GM19351 (cell line): Measurements from ENCODE around the gene C1orf74.

ENCODE experiments used
- ATAC-seq: cut with Tn5 transposase; IDR thresholded peaks from one replicate; pipeline ENCODE4 v1.9.1; 2021; ENCODE audit warnings: mild to moderate bottlenecking, moderate library complexity; ENCODE audit not compliant: unreplicated experiment

The C1orf74 gene

GRCh38 chr1:209747580-209748262, 36.6 kb downstream of the C1orf74 start:
- peak; percentile 72 for ATAC-seq

GRCh38 chr1:209746451-209747165, 37.8 kb downstream of the C1orf74 start:
- ATAC-seq: no peak

GRCh38 chr1:209743145-209743482, 41.2 kb downstream of the C1orf74 start:
- ATAC-seq: no peak

- ATAC-seq: no peak
Measured at GRCh38 chr1:209742409-209743144, 41.8 kb downstream of the C1orf74 start.

- no peak for ATAC-seq
Measured at GRCh38 chr1:209741889-209742288, 42.5 kb downstream of the C1orf74 start.

- ATAC-seq: no peak
Measured at GRCh38 chr1:209741193-209741592, 43.2 kb downstream of the C1orf74 start.

GRCh38 chr1:209738270-209738669, 46.1 kb downstream of the C1orf74 start:
- ATAC-seq: no peak

GRCh38 chr1:209737118-209737505, 47.2 kb downstream of the C1orf74 start:
- ATAC-seq: no peak

GRCh38 chr1:209736490-209737117, 47.8 kb downstream of the C1orf74 start:
- no peak for ATAC-seq

- ATAC-seq: no peak
Measured at GRCh38 chr1:209733409-209734192, 50.8 kb downstream of the C1orf74 start.

- no peak for ATAC-seq
Measured at GRCh38 chr1:209732725-209733124, 51.6 kb downstream of the C1orf74 start.

- ATAC-seq: no peak
Measured at GRCh38 chr1:209729436-209729835, 54.9 kb downstream of the C1orf74 start.
